GM23248 (cell line): ENCODE results near the gene SCG3.

ENCODE experiments used
- EZH2 ChIP-seq: fragments of 200-600 bp; sonication (generic); IDR thresholded peaks from 2 replicates; pipeline ENCODE4 v1.6.1; 2018; ENCODE audit warnings: antibody characterized with exemption, mild to moderate bottlenecking; ENCODE audit not compliant: insufficient read depth, poor library complexity, severe bottlenecking
- EZH2phosphoT487 ChIP-seq: fragments of 200-600 bp; sonication (generic); IDR thresholded peaks from 2 replicates; pipeline ENCODE4 v1.6.1; 2018; ENCODE audit warnings: antibody characterized with exemption, moderate library complexity, mild to moderate bottlenecking, low read depth; ENCODE audit not compliant: insufficient read depth

GRCh38 chr15:51718746-51719145 lies 37.4 kb downstream of the SCG3 start:
- TF ChIP-seq EZH2 (no peak), EZH2phosphoT487 (no peak)
